Head of caudate nucleus (tissue), 42 donors: ENCODE data around the gene MRPS10.

Experiments
- DNase-seq, 42 donors: peaks; one replicate each; pipeline versions ENCODE4 v3.0.0 to v3.0.0-alpha.2; 2020 to 2021; ENCODE audit warnings: mixed read lengths in 7 of 42
- intact Hi-C: fragments of 100-400 bp; cut with DNase I; formaldehyde crosslinking; loops from one replicate; pipeline ENCODE4 v1.15.0; 2022

The MRPS10 gene

DNA sequence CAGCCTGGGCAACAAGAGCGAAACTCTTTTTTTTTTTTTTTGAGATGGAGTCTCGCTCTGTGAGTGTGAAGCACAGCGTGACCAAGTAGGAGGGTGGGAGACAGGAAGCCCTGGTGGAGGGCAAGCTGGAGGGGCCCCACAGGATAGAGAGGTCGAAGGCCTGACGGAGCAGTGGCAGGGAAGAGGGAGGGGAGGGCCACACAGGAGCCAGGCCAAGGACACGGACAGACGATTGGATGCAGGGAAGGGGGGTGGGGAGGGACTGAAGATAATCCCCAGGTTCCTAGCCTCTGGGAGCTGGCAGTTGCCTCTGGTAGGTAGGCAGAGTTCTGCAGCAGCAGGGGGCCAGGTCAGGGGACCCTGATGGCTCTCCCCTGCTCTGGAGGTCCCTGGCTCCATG lies 55.3 kb downstream of the MRPS10 start:
- intact Hi-C loops: no loop called here
- no peak for DNase-seq

- intact Hi-C loops: no loop called here
These were observed 58.1 kb downstream of the MRPS10 start for GRCh38 chr6:42159431-42160024.

GRCh38 chr6:42158631-42159030 lies 59.0 kb downstream of the MRPS10 start:
- intact Hi-C loops: no loop called here

More at GRCh38 chr6:42159431-42160024, 58.1 kb downstream of the MRPS10 start:
- no peak for DNase-seq

DNA sequence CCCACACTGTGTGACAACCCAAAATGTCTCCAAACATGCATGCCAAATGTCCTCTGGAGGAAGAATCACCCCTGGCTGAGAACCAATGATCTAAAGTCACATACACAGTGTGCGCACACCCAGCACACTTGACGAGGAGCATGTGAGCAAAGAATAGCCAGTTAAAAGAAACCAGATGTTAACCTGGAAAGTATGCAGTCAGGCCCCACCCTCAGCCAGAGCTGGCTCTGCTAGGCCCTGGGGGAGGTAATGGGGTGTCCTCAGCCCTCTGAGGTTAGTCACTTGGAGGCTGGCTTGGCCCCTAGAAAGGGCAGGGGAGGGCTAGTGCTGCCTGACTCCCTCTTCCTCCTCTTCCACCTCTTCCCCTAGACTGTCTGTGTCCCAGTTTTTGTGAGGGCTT lies 59.6 kb downstream of the MRPS10 start:
- DNase-seq: no peak

More at GRCh38 chr6:42158631-42159030, 59.0 kb downstream of the MRPS10 start:
- DNase-seq: no peak

More for the DNA sequence above, 59.6 kb downstream of the MRPS10 start:
- intact Hi-C loops: no loop called here
